Limb (tissue), 2 donors: Measurements from ENCODE around the gene PTTG1IP.
A peak's percentile ranks its signal among the peaks of the same experiment; 100 is the strongest.
"Not testable (repeated sequence)": the region's sequence is repeated elsewhere in the genome, so short reads cannot be mapped to it uniquely, and the experiment has no call there.

Experiments used
- DNase-seq, 2 donors: peaks; one replicate each; pipeline ENCODE4 v3.0.0-alpha.2; 2016; ENCODE audit errors: extremely low spot score in 2 of 2

PTTG1IP gene, protein sequence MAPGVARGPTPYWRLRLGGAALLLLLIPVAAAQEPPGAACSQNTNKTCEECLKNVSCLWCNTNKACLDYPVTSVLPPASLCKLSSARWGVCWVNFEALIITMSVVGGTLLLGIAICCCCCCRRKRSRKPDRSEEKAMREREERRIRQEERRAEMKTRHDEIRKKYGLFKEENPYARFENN

GRCh38 chr21:44873356-44874239 is at the start of gene PTTG1IP:
Gene PTTG1IP, minus strand, starts transcription at chr21:44873690. Its CDS starts 74 bp downstream, at chr21:44873616.
- peak; percentile 96 to 99 for DNase-seq

GRCh38 chr21:44921928-44922327 is 48.4 kb upstream of the PTTG1IP start:
- DNase-seq = no peak

DNA sequence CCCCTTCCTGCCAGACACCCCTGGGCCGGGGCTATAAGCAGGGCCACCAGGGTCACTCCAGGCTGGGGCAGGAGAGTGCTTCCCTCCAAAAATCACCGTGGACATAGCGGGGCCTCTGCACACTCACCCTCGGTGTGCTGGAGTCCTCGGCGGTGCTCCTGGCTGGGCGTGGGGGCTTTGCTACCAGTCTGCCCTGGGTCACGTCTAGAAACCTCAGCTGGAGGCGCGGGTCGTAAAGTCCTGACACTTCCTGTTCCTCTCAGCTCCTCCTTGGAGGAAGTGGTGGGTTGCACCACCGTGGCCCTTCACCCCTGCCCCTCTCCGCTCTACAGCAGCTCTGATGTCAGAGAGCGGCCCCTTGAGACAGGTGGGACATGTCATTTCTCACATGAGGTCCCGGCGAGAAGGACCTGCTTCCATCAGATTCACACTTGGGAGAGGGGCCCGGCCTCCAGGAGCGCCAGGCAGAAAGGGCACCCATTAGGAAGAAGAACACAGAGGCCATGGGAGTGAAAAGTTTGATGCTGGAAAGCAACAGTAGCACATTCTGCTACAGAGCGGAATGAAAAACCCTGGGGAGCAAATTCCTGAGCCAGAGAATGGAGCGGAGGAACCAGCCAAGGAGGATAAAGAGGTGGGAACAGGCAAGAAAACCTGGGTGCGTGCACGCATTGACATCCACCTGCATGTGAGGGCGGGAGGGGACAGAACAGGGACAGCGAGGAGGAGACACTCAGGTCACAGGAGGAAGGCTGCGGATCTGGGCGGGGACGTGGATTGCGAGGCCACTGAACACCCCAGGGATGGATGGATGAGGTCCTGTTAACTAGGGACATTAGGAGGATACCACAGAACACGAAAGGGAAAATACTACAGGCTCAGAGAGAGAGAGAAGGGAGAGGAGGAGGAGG is 47.5 kb upstream of the PTTG1IP start, which contains the start of gene ITGB2:
Gene ITGB2 (minus strand): TSS at position 206 of the 911 bp plus-strand sequence. CDS start 10,117 bp downstream, outside the sequence.
- no peak for DNase-seq

- DNase-seq = no peak
These were observed 46.6 kb upstream of the PTTG1IP start for GRCh38 chr21:44919913-44920693.

- no peak for DNase-seq
These were observed 45.8 kb upstream of the PTTG1IP start for GRCh38 chr21:44919111-44919912.

DNA sequence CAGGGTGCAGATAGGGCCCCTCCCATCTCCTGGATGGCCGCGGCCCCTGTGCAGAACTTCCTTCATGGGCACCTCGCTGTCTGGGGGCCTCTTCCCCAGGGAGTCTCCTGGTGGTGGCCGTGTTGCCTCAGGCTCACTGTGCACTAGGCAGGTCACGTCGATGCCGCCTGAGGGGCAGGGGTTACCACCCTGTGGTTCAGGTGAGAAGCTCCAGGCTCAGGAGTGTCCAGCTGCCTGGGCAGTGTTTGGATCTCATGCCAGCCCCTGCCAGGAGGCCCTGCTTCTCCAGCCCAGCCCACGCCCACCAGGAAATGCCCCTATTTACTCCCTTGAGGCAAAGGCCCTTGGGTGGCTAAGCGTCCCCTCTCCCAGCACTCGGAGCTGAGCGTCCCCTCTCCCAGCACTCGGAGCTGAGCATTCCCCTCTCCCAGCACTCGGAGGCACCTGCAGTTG is 45.1 kb upstream of the PTTG1IP start:
- DNase-seq = no peak

- no peak for DNase-seq
These were observed 44.6 kb upstream of the PTTG1IP start for GRCh38 chr21:44918107-44918470.

GRCh38 chr21:44917446-44918106 is 44.1 kb upstream of the PTTG1IP start:
- DNase-seq = no peak

DNA sequence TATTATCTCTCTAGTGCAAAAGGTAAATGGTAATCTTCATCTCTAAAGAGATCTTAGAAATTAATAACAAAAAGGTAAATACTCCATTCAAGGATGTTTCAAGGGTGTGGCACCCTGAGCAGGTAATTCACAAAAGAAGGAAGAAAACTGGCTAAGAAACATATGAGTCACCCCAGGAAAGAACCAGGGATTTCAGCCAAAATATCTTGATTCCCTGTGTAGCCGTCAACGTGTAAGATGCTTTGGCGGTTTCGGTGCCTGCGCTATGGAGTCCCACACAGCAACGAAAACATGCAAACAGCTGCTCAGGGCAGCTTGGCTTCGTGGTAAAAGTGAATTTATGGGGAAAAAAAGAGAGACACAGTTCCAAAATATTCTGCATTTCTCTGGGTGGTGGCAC is 43.5 kb upstream of the PTTG1IP start:
- no peak for DNase-seq

- DNase-seq = no peak
These were observed 40.8 kb upstream of the PTTG1IP start for GRCh38 chr21:44914176-44914874.

GRCh38 chr21:44913425-44914175 is 40.1 kb upstream of the PTTG1IP start:
- no peak for DNase-seq

GRCh38 chr21:44912506-44913412 is 39.3 kb upstream of the PTTG1IP start:
- DNase-seq = not testable (repeated sequence)

DNA sequence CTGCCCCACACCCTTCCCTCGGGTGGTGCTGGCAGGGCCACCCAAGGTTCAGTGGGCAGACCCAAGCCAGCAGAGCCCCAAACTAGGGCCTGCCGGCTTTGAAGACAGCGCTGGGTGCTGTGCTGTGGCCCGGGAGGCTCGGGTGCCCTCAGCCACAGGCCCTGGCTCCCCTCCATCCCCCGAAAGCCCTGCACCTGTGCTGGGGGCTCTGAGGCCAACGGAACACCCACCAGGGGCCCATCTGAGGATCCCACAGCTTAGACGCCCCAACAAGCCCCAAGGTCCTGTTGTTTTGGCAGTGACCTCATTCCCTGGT is 38.6 kb upstream of the PTTG1IP start:
- no peak for DNase-seq

GRCh38 chr21:44911384-44912157 is 38.1 kb upstream of the PTTG1IP start:
- peak in 1 of 2 donors; percentile 58 for DNase-seq

DNA sequence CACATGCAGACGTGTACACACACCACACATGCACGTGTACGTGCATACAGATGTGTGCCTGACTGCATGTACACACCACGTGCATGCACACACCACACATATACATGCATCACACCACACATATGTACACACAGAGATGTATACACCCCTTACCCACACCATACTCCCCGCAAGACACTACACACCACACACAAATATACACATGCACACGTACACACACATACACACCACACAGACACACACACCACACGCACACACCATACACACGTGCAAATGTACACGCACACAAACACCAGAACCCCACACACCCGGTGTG is 37.5 kb upstream of the PTTG1IP start:
- DNase-seq = no peak

DNA sequence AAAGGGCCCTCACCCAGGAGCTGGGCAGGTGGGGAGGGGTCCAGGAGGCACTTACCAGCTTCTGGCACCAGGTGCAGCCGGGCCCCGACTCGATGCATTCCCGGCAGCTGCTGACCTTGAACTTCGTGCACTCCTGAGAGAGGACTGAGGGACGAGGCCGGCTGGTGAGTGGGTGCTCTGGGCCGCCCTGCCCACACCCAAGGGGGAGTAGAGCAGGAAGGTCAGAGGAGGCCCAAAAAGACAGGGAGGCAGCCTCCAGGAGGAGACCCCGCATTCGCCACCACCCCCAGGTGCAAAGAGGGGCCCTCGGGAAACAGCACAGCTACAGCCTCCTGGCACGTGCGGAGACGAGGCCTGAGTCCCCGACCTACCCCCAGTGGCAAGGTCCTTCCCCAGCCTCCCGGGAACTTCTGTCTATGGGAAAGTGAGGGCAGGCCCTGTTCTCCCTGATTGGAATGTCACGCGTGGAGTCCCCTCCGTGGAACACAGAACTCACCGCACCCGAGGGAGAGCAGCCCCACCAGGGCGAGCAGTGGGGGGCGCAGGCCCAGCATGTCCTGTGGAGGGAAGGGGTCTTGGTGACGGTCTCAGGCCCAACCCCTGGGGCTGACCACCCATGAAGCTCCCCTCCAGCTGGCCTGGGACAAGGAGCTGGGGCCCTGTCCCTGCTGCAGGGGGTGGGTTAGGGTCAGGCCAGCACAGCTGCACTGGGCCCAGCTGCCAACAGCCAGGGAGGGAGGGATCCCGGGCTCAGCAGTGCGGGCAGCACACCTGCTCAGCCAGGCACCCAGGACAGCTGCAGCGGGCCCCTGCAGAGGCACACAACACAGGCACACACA is 37.0 kb upstream of the PTTG1IP start:
- DNase-seq = no peak
